H1 (cell line): ENCODE measurements around the gene ESPNL. TPM values are rescaled to one million over a fixed set of nuclear protein-coding genes. Genes with fewer than 3 reads are reported as not detected.

Experiments used
- CTCF ChIA-PET: fragments of 300-600 bp; sonication (Branson Sonifier 250); formaldehyde crosslinking; loops from one replicate; lab custom pipeline; 2021; ENCODE audit not compliant: partially characterized antibody; lab: Charles Lee
- POLR2A ChIA-PET: fragments of 300-600 bp; sonication (Branson Sonifier 250); formaldehyde crosslinking; loops from one replicate; lab custom pipeline; 2021; ENCODE audit warnings: inconsistent platforms; ENCODE audit not compliant: partially characterized antibody; lab: Charles Lee
- DNase-seq, 2 experiments: peaks; one replicate each; pipeline versions ENCODE4 v3.0.0 to v3.0.0-alpha.2; 2010 to 2022; ENCODE audit warnings: low spot score in 2 of 2, low read depth in 1 of 2, mixed read lengths in 1 of 2
- FAIRE-seq: peaks from 2 replicates; lab custom pipeline; 2011; peaks lifted over from hg19 to GRCh38; lab: Jason Lieb, UNC
- H2AFZ ChIP-seq: 2 replicates; pipeline ENCODE4 v1.8.1; 2012; ENCODE audit warnings: low read length, inconsistent platforms
- H2AK5ac ChIP-seq: 2 replicates; pipeline ENCODE4 v1.6.1; 2013; ENCODE audit warnings: low read depth, low read length
- H2BK120ac ChIP-seq: replicated peaks from 2 replicates; pipeline ENCODE3; 2013; ENCODE audit warnings: low read depth, low read length, inconsistent platforms
- H2BK12ac ChIP-seq: 2 replicates; pipeline ENCODE4 v1.6.1; 2013; ENCODE audit warnings: low read depth, low read length
- H2BK15ac ChIP-seq: 2 replicates; pipeline ENCODE4 v1.6.1; 2013; ENCODE audit warnings: low read length
- H2BK20ac ChIP-seq: 2 replicates; pipeline ENCODE4 v1.6.1; 2013; ENCODE audit warnings: low read length
- H2BK5ac ChIP-seq: 2 replicates; pipeline ENCODE4 v1.6.1; 2013; ENCODE audit warnings: low read depth, low read length
- H3K14ac ChIP-seq: 2 replicates; pipeline ENCODE4 v1.6.1; 2013; ENCODE audit warnings: inconsistent platforms; ENCODE audit not compliant: insufficient read length
- H3K18ac ChIP-seq: 2 replicates; pipeline ENCODE4 v1.6.1; 2013; ENCODE audit warnings: low read length; ENCODE audit errors: extremely low read depth
- H3K23ac ChIP-seq: 2 replicates; pipeline ENCODE4 v1.6.1; 2013; ENCODE audit warnings: inconsistent platforms; ENCODE audit not compliant: insufficient read length
- H3K23me2 ChIP-seq: 2 replicates; pipeline ENCODE4 v1.6.1; 2013; ENCODE audit warnings: low read depth, low read length
- H3K27ac ChIP-seq: 2 replicates; pipeline ENCODE4 v1.6.1; 2011; ENCODE audit warnings: low read depth, low read length, inconsistent platforms
- H3K27me3 ChIP-seq, 4 experiments: replicated peaks in 1 of 4; 1 replicate in 1 of 4; 2 replicates in 3 of 4; pipeline versions ENCODE4 v1.6.1 to v1.8.1; 2011 to 2013; ENCODE audit warnings: low read length in 3 of 4, mild to moderate bottlenecking in 3 of 4, inconsistent platforms in 2 of 4, mixed read lengths in 2 of 4, moderate library complexity in 1 of 4; ENCODE audit not compliant: control insufficient read depth in 3 of 4, insufficient read depth in 3 of 4; ENCODE audit errors: extremely low read depth in 1 of 4
- H3K36me3 ChIP-seq, 4 experiments: 2 replicates each; pipeline versions ENCODE4 v1.6.1 to v1.8.1; 2011 to 2013; ENCODE audit warnings: mild to moderate bottlenecking in 4 of 4, low read length in 3 of 4, moderate library complexity in 2 of 4, control low read depth in 1 of 4, inconsistent platforms in 1 of 4; ENCODE audit not compliant: insufficient read depth in 4 of 4, control insufficient read depth in 2 of 4
- H3K4ac ChIP-seq: replicated peaks from 2 replicates; pipeline ENCODE3; 2013; ENCODE audit warnings: low read length, low read depth, mixed read lengths, inconsistent platforms; ENCODE audit not compliant: insufficient read length
- H3K4me1 ChIP-seq, 4 experiments: replicated peaks in 1 of 4; 1 replicate in 1 of 4; 2 replicates in 3 of 4; pipeline versions ENCODE4 v1.6.1 to v1.8.1; 2011 to 2013; ENCODE audit warnings: low read length in 3 of 4, inconsistent platforms in 2 of 4, mixed read lengths in 1 of 4; ENCODE audit not compliant: insufficient read depth in 4 of 4, control insufficient read depth in 3 of 4
- H3K4me2 ChIP-seq, 2 experiments: 2 replicates each; pipeline versions ENCODE4 v1.6.1 to v1.8.1; 2011 to 2013; ENCODE audit warnings: low read depth in 2 of 2, low read length in 2 of 2, control low read depth in 1 of 2, inconsistent platforms in 1 of 2, mild to moderate bottlenecking in 1 of 2; ENCODE audit not compliant: insufficient read depth in 1 of 2
- H3K4me3 ChIP-seq, 4 experiments: fragments of 200-600, 300-600 bp in 1 of 4; sonication (generic), shearing (Covaris generic), sonication (Bioruptor Twin) in 1 of 4; 2 replicates each; pipeline versions ENCODE4 v1.5.1 to v1.8.1; 2011 to 2016; ENCODE audit warnings: low read length in 4 of 4, low read depth in 3 of 4, control low read depth in 2 of 4, inconsistent platforms in 2 of 4, mild to moderate bottlenecking in 2 of 4, mixed read lengths in 1 of 4, moderate library complexity in 1 of 4; ENCODE audit not compliant: insufficient read depth in 2 of 4; ENCODE audit errors: extremely low read depth in 1 of 4
- H3K56ac ChIP-seq: replicated peaks from 2 replicates; pipeline ENCODE3; 2013; ENCODE audit warnings: low read depth, mild to moderate bottlenecking, mixed read lengths, low read length, inconsistent platforms; ENCODE audit not compliant: insufficient read length
- H3K79me1 ChIP-seq: 2 replicates; pipeline ENCODE4 v1.6.1; 2013; ENCODE audit warnings: low read depth, low read length, control low read depth
- H3K79me2 ChIP-seq, 2 experiments: 2 replicates each; pipeline versions ENCODE4 v1.6.1 to v1.8.1; 2012 to 2013; ENCODE audit warnings: low read length in 2 of 2, mild to moderate bottlenecking in 2 of 2, inconsistent platforms in 1 of 2; ENCODE audit not compliant: insufficient read depth in 2 of 2, control insufficient read depth in 1 of 2
- H3K9ac ChIP-seq, 4 experiments: replicated peaks in 1 of 4; 1 replicate in 1 of 4; 2 replicates in 3 of 4; pipeline versions ENCODE4 v1.6.1 to v1.8.1; 2011 to 2013; ENCODE audit warnings: low read depth in 3 of 4, low read length in 3 of 4, control low read depth in 2 of 4, mild to moderate bottlenecking in 2 of 4, moderate library complexity in 2 of 4, inconsistent platforms in 1 of 4; ENCODE audit errors: extremely low read depth in 1 of 4
- H3K9me3 ChIP-seq, 2 experiments: 2 replicates each; pipeline versions ENCODE4 v1.6.1 to v1.8.1; 2012 to 2013; ENCODE audit warnings: mild to moderate bottlenecking in 2 of 2, moderate library complexity in 2 of 2, control low read depth in 1 of 2, inconsistent platforms in 1 of 2, low read depth in 1 of 2, low read length in 1 of 2, mixed read lengths in 1 of 2; ENCODE audit not compliant: insufficient read depth in 2 of 2
- H4K20me1 ChIP-seq, 2 experiments: replicated peaks in 1 of 2; 2 replicates each; pipeline versions ENCODE3 to v1.8.1; 2011 to 2013; ENCODE audit warnings: inconsistent platforms in 2 of 2, low read length in 2 of 2, mild to moderate bottlenecking in 1 of 2; ENCODE audit not compliant: insufficient read depth in 2 of 2, control insufficient read depth in 1 of 2
- H4K5ac ChIP-seq: 2 replicates; pipeline ENCODE4 v1.6.1; 2013; ENCODE audit warnings: low read length, low read depth, mixed read lengths, inconsistent platforms; ENCODE audit not compliant: insufficient read length
- H4K8ac ChIP-seq: 2 replicates; pipeline ENCODE4 v1.8.0; 2013; ENCODE audit warnings: mild to moderate bottlenecking, moderate library complexity, low read length, inconsistent platforms; ENCODE audit not compliant: insufficient read depth; ENCODE audit errors: extremely low read depth
- H4K91ac ChIP-seq: replicated peaks from 2 replicates; pipeline ENCODE3; 2013; ENCODE audit warnings: low read length, mixed read lengths, inconsistent platforms; ENCODE audit not compliant: insufficient read length
- SIN3A ChIP-seq, 2 experiments: IDR thresholded peaks in 1 of 2; conservative IDR thresholded peaks in 1 of 2; 2 replicates each; pipeline ENCODE4 v1.6.1; 2011 to 2012; ENCODE audit warnings: low read length in 2 of 2, improper control_type of control experiment in 1 of 2, low read depth in 1 of 2, mild to moderate bottlenecking in 1 of 2
- SP2 ChIP-seq: IDR thresholded peaks from 2 replicates; pipeline ENCODE4 v1.6.1; 2012; ENCODE audit warnings: mild to moderate bottlenecking, low read length, inconsistent platforms
- ZNF274 ChIP-seq: IDR thresholded peaks from 2 replicates; pipeline ENCODE4 v1.7.0; 2012; ENCODE audit warnings: low read length, borderline replicate concordance; ENCODE audit errors: extremely low read depth
- WGBS, 2 experiments: shearing (Covaris generic) in 1 of 2; methylation state at CpG; one replicate each; pipeline versions ENCODE4 v1.1.6 to v1.1.7; 2013 to 2015; ENCODE audit warnings: low lambda C conversion rate in 2 of 2, mixed read lengths in 2 of 2, inconsistent platforms in 1 of 2, low coverage in 1 of 2, missing lambda C conversion rate in 1 of 2; ENCODE audit not compliant: insufficient replicate concordance in 2 of 2, insufficient coverage in 1 of 2, insufficient read length in 1 of 2; ENCODE audit errors: extremely low coverage in 1 of 2, missing lambda C conversion rate in 1 of 2; 5-methylcytosine and 5-hydroxymethylcytosine counted together
- polyA plus RNA-seq, 7 experiments: library from polyadenylated mRNA; depleted of rRNA in 3 of 7; stranded (reverse) in 5 of 7; unstranded in 2 of 7; fragments of >200 nt in 5 of 7; fragments of 200-250 nt in 2 of 7; gene quantifications; 1 replicate in 5 of 7; 2 replicates in 1 of 7; 4 replicates in 1 of 7; pipeline versions ENCODE4 v1.2.1 to v1.2.3, GENCODE V29; 2011 to 2013; ENCODE audit warnings: missing spikeins in 2 of 7, mixed read lengths in 2 of 7
- total RNA-seq: library from RNA; stranded (reverse); fragmentation: NEBNext Ultra II Directional; extraction: Animal tissue kit (Norgen Biotek cat#: 25700); gene quantifications from 2 replicates; pipeline ENCODE4 v1.2.1, GENCODE V29; 2021

Gene ESPNL
- total and polyA plus RNA-seq, 2 of the 8 experiments (the other 6 are each of a cell fraction or from before 2014, with no cell fraction given): 0.68 to 1.3 TPM

- ChIA-PET CTCF (interaction anchor here (0.6 to 6.4 kb wide), 3 partner anchors 10 to 109 kb away, joined by 3 to 72 read pairs (median 8); partner anchors contain the start of gene KLHL30), POLR2A (interaction anchor here (1.1 kb wide), 1 partner anchor 10 kb away, joined by 3 read pairs; no protein-coding TSS in a partner anchor)
- H3K23me2 ChIP-seq: no peaks in the 10 kb centered on the region
- H3K18ac ChIP-seq: no peak overlapping the region
- peaks cover 0 to 9% (median 5%) of the 10 kb centered on the region in 4 experiments; a peak in 6 of 7 replicates for H3K4me1 ChIP-seq
- no peak overlapping the region for H2BK120ac ChIP-seq
- whole genome bisulfite sequencing, 2 experiments: 90% methylated on average over 24 of the region's 25 CpGs; no CpG with 5 or more reads in 1 of the 2 experiments
- no peaks in the 10 kb centered on the region for H3K79me2 ChIP-seq
- H4K91ac ChIP-seq: no peak overlapping the region
- DNase-seq: no peak
- H2AK5ac ChIP-seq: no peak overlapping the region
- no peak overlapping the region for H3K23ac ChIP-seq
- H2BK15ac ChIP-seq: no peak overlapping the region; the same call in 1 of the 2 replicates
- FAIRE-seq: no peak
- no peak overlapping the region for H3K14ac ChIP-seq
- H3K4me2 ChIP-seq: no peak overlapping the region
- no peak overlapping the region for H3K4me3 ChIP-seq
- H3K56ac ChIP-seq: no peak overlapping the region
- H3K27ac ChIP-seq: no peak overlapping the region
- no peaks in the 10 kb centered on the region for H3K79me1 ChIP-seq
- no peak overlapping the region for H4K5ac ChIP-seq
- peak overlapping the region; percentile 53 for H3K4ac ChIP-seq
- no peak overlapping the region for H2BK20ac ChIP-seq
- no peak overlapping the region for H4K8ac ChIP-seq
- H2BK5ac ChIP-seq: no peak overlapping the region; the same call in 1 of the 2 replicates
- H2BK12ac ChIP-seq: peak overlapping the region; percentile 75; the same call in 1 of the 2 replicates
- TF ChIP-seq SP2 (no peak), ZNF274 (no peak), SIN3A (conservative IDR thresholded peaks at IDR 0.05 in 1 of 2, IDR thresholded peaks at IDR 0.05 in 1 of 2; ENCODE audit: low read depth in 1 of 2, low read length in 2 of 2) (no peak)
- TF ChIP-seq, all 59 proteins: peak for 0
- Histone ChIP-seq H3K36me3 (no peaks in the 10 kb centered on the region), H3K9ac (no peak overlapping the region), H3K9me3 (no peaks in the 10 kb centered on the region), H3K27me3 (peaks cover 0 to 2% (median under 1%) of the 10 kb centered on the region in 4 experiments; a peak in 1 of 7 replicates), H4K20me1 (no peaks in the 10 kb centered on the region), H2AFZ (no peak overlapping the region)
Measured at GRCh38 chr2:238150686-238151085, 50.5 kb downstream of the ESPNL start.
